GM21737 (cell line): Measurements from ENCODE around the gene SPTB.

Experiments used
- ATAC-seq: cut with Tn5 transposase; IDR thresholded peaks from one replicate; pipeline ENCODE4 v1.9.1; 2021; ENCODE audit warnings: mild to moderate bottlenecking, moderate library complexity; ENCODE audit not compliant: unreplicated experiment

SPTB gene

GRCh38 chr14:64855721-64856528 lies 23.8 kb downstream of the SPTB start:
- no peak for ATAC-seq

- no peak for ATAC-seq
These were observed 29.2 kb downstream of the SPTB start for GRCh38 chr14:64850369-64851137.

GRCh38 chr14:64849940-64850339 lies 29.8 kb downstream of the SPTB start:
- ATAC-seq: no peak

GRCh38 chr14:64848239-64848638 lies 31.5 kb downstream of the SPTB start:
- ATAC-seq: no peak

GRCh38 chr14:64846319-64846718 lies 33.4 kb downstream of the SPTB start:
- no peak for ATAC-seq

- no peak for ATAC-seq
These were observed 33.8 kb downstream of the SPTB start for GRCh38 chr14:64845878-64846277.

- ATAC-seq: no peak
These were observed 34.7 kb downstream of the SPTB start for GRCh38 chr14:64844969-64845536.

- ATAC-seq: no peak
These were observed 35.4 kb downstream of the SPTB start for GRCh38 chr14:64844272-64844671.

- ATAC-seq: no peak
These were observed 36.2 kb downstream of the SPTB start for GRCh38 chr14:64843548-64843947.

- ATAC-seq: no peak
These were observed 37.6 kb downstream of the SPTB start for GRCh38 chr14:64841772-64842750.

- no peak for ATAC-seq
These were observed 38.5 kb downstream of the SPTB start for GRCh38 chr14:64841121-64841651.

GRCh38 chr14:64838656-64839055 lies 41.1 kb downstream of the SPTB start:
- ATAC-seq: no peak

- ATAC-seq: no peak
These were observed 44.3 kb downstream of the SPTB start for GRCh38 chr14:64835431-64835830.

GRCh38 chr14:64834965-64835364 lies 44.7 kb downstream of the SPTB start:
- ATAC-seq: no peak

GRCh38 chr14:64831419-64831818 lies 48.3 kb downstream of the SPTB start:
- no peak for ATAC-seq

GRCh38 chr14:64830961-64831360 lies 48.7 kb downstream of the SPTB start:
- no peak for ATAC-seq

- no peak for ATAC-seq
These were observed 51.6 kb downstream of the SPTB start for GRCh38 chr14:64828071-64828470.

GRCh38 chr14:64826845-64827244 lies 52.9 kb downstream of the SPTB start:
- no peak for ATAC-seq

- no peak for ATAC-seq
These were observed 53.4 kb downstream of the SPTB start for GRCh38 chr14:64826333-64826732.

- no peak for ATAC-seq
These were observed 54.2 kb downstream of the SPTB start for GRCh38 chr14:64825509-64825908.
